Heart left ventricle (tissue), 16 donors: ENCODE data around the gene EYA4. TPM values are rescaled to one million over a fixed set of nuclear protein-coding genes. Genes with fewer than 3 reads are reported as not detected.

Source experiments
- ATAC-seq, 4 donors: fragments of 200-7000 bp; cut with Tn5 transposase; one replicate each; pipeline ENCODE4 v1.9.1; 2020 to 2022; ENCODE audit warnings: moderate library complexity in 4 of 4, mild to moderate bottlenecking in 3 of 4, moderate number of reproducible peaks in 1 of 4
- DNase-seq, 5 donors: peaks; one replicate each; pipeline ENCODE4 v3.0.0-alpha.2; 2020
- H3K27ac ChIP-seq, 12 donors: fragments of 200-600 bp; sonication (generic) in 4 of 12; one replicate each; pipeline versions ENCODE4 v1.5.0 to v1.8.0; 2016 to 2022; ENCODE audit warnings: mild to moderate bottlenecking in 2 of 12
- H3K27me3 ChIP-seq, 9 donors: fragments of 200-600 bp; sonication (generic) in 2 of 9; one replicate each; pipeline versions ENCODE4 v1.5.1 to v1.8.0; 2016 to 2022; ENCODE audit warnings: mild to moderate bottlenecking in 3 of 9
- H3K36me3 ChIP-seq, 9 donors: fragments of 200-600 bp; sonication (generic) in 2 of 9; one replicate each; pipeline versions ENCODE4 v1.5.0 to v1.8.0; 2018 to 2022; ENCODE audit warnings: mild to moderate bottlenecking in 2 of 9
- H3K4me1 ChIP-seq, 12 donors: fragments of 200-600 bp; sonication (generic) in 4 of 12; one replicate each; pipeline versions ENCODE4 v1.5.0 to v1.8.0; 2016 to 2022; ENCODE audit warnings: mild to moderate bottlenecking in 3 of 12
- H3K4me3 ChIP-seq, 12 donors: fragments of 200-600 bp; sonication (generic) in 4 of 12; one replicate each; pipeline versions ENCODE4 v1.5.0 to v1.8.0; 2017 to 2022; ENCODE audit warnings: mild to moderate bottlenecking in 9 of 12, moderate library complexity in 4 of 12
- H3K9me3 ChIP-seq, 12 donors: fragments of 200-600 bp; sonication (generic) in 4 of 12; one replicate each; pipeline versions ENCODE4 v1.5.0 to v1.8.0; 2016 to 2022; ENCODE audit warnings: mild to moderate bottlenecking in 1 of 12
- CTCF ChIP-seq, 12 donors: fragments of 200-600 bp; sonication (generic) in 4 of 12; IDR thresholded peaks; one replicate each; pipeline versions ENCODE4 v1.5.0 to v1.8.0; 2018 to 2022; ENCODE audit warnings: antibody characterized with exemption in 12 of 12, mild to moderate bottlenecking in 5 of 12
- POLR2A ChIP-seq, 2 donors: fragments of 450-650 bp; IDR thresholded peaks; one replicate each; pipeline ENCODE4 v1.6.1; 2017; ENCODE audit warnings: antibody characterized with exemption in 2 of 2, mild to moderate bottlenecking in 2 of 2, moderate library complexity in 2 of 2
- WGBS, 4 donors: extraction: QIAGEN DNeasy Blood & Tissue Kit in 2 of 4; methylation state at CpG; one replicate each; pipeline versions ENCODE4 v1.1.5 to v1.1.7; 2013 to 2018; 5-methylcytosine and 5-hydroxymethylcytosine counted together
- intact Hi-C, 10 donors: fragments of 100-400 bp; cut with DNase I; formaldehyde crosslinking; loops; one replicate each; pipeline versions ENCODE4 v1.11.1 to v1.14.2; 2022
- polyA plus RNA-seq, 2 donors: library from polyadenylated mRNA; stranded (reverse); fragments of 200-250 nt; gene quantifications; one replicate each; pipeline ENCODE4 v1.2.3, GENCODE V29; 2013
- total RNA-seq, 9 donors: library from RNA; depleted of rRNA in 2 of 9; stranded (reverse); fragments of >200 nt in 2 of 9; fragmentation: NEBNext Ultra II Directional in 3 of 9; extraction: Animal tissue kit (Norgen Biotek cat#: 25700) in 3 of 9; gene quantifications; one replicate each; pipeline versions ENCODE4 v1.1.0 to v1.2.4, GENCODE V29; 2016 to 2023
- donor health status: ischemic (EF 13 %, LVEDD 7.1; RV severe dilation, severe dysfunction).
- donor health status: healthy with polysubstance abuse.
- donor health status: DM: no; HTN: yes; CAD: no.
- donor health status: DM: no; HTN: no; CAD: no.
- donor health status: ischemic (EF 25% LVEDD 6.9; RV normal size, moderate dysfunction).
- donor health status: ischemic (EF 25% LVEDD 5.7; RV mildly dilated, moderate dysfunction).
- donor health status: healthy.
- donor health status: DM: yes; HTN: yes; CAD: no.
- donor health status: ischemic (EF 35%, LVEDD 5.7; RV mildly dilated, moderate dysfunction).
- donor health status: nonischemic (EF 11% LVEDD 7.7; RV severe dilation, severe dysfunction).
- donor health status: DM: yes; HTN: yes; CAD: no.
- donor health status: PGD.
- donor health status: ischemic (EF 29% LVEDD 5.4; RV normal size, mild dysfunction).
- donor health status: nonischemic (EF 23%, LVEDD 6.1; RV moderate dilation, normal function).

Gene EYA4
- total and polyA plus RNA-seq, 11 donors: 3.6 to 29.6 (median 21.7) TPM

DNA sequence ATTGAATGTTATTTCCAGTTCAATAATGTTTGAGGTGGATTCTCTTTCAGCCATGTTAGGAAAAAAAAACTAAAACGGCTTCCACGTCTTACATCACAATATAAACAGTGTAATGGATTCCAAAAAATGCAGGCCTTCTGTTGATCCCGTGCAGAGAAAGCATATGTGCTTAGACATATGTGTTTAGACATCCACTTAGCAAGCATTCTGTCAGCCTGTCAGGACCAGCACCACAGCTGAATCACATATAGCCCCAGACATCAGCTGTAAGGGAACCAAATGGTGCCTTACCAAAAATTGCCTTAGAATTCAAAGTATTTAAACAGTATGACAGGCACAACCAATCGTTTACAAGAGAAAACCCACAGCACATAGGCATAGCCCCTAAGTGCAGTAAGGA lies 304.9 kb downstream of the EYA4 start:
- no peak for ATAC-seq
- H3K27me3 ChIP-seq: no peaks in the 10 kb centered on the region
- no peaks in the 10 kb centered on the region for H3K36me3 ChIP-seq
- no peak for TF ChIP-seq POLR2A (IDR thresholded peaks at IDR 0.05)
- TF ChIP-seq CTCF (IDR thresholded peaks at IDR 0.05): no peak
- H3K4me1 ChIP-seq: peaks cover 0 to 2% (median 0%) of the 10 kb centered on the region in 12 donors
- intact Hi-C loops: loop anchor here in 1 of 10 donors (5.0 kb wide), 1 partner anchor 354 kb away; no protein-coding TSS in a partner anchor
- H3K4me3 ChIP-seq: no peak overlapping the region
- WGBS, 4 donors: 61 to 76% (median 64%) methylated on average over 4 of the region's 4 CpGs
- DNase-seq: no peak
- H3K9me3 ChIP-seq: no peaks in the 10 kb centered on the region
- no peak overlapping the region for H3K27ac ChIP-seq

DNA sequence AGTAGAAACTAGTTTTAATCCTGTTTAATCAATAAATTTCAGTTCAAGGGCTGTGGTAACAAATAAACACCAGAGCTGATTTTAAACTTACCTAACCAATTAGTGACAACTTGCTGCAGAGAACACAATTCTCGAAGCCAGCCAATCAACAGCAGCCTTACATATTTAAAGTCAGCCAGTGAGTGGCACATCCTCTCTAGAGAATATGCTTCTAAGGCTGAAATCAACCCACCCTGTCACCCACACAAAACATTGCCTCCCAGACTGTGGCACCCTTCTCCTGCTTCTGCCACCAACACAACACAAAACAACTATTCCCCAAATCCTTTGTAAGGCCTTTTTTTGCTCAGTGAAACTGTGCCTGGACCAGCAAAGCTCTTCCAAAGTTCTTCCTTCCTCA lies 306.0 kb downstream of the EYA4 start:
- H3K4me3 ChIP-seq: no peak overlapping the region
- intact Hi-C loops: loop anchor here in 1 of 10 donors (5.0 kb wide), 1 partner anchor 355 kb away; no protein-coding TSS in a partner anchor
- H3K36me3 ChIP-seq: no peaks in the 10 kb centered on the region
- ATAC-seq (no peak), DNase-seq (no peak)
- no peak overlapping the region for H3K27ac ChIP-seq
- no peak for TF ChIP-seq POLR2A (IDR thresholded peaks at IDR 0.05)
- no peak for TF ChIP-seq CTCF (IDR thresholded peaks at IDR 0.05)
- 74 to 80% (median 77%) methylated on average over 1 of the region's 1 CpG for WGBS, 4 donors
- H3K4me1 ChIP-seq: peaks cover 0 to 12% (median 4%) of the 10 kb centered on the region in 12 donors
- no peaks in the 10 kb centered on the region for H3K9me3 ChIP-seq
- no peaks in the 10 kb centered on the region for H3K27me3 ChIP-seq

GRCh38 chr6:133548423-133549159 lies 307.4 kb downstream of the EYA4 start:
- Histone ChIP-seq H3K9me3 (no peaks in the 10 kb centered on the region), H3K4me3 (no peak overlapping the region), H3K27me3 (no peaks in the 10 kb centered on the region), H3K36me3 (no peaks in the 10 kb centered on the region), H3K4me1 (peaks cover 0 to 16% (median 4%) of the 10 kb centered on the region in 12 donors), H3K27ac (no peak overlapping the region)
- no peak for ATAC-seq
- no peak for DNase-seq
- intact Hi-C loops: loop anchor here in 1 of 10 donors (5.0 kb wide), 1 partner anchor 356 kb away; no protein-coding TSS in a partner anchor
- 59 to 83% (median 73%) methylated on average over 4 of the region's 4 CpGs for WGBS, 4 donors
- TF ChIP-seq CTCF (IDR thresholded peaks at IDR 0.05): no peak
- no peak for TF ChIP-seq POLR2A (IDR thresholded peaks at IDR 0.05)

DNA sequence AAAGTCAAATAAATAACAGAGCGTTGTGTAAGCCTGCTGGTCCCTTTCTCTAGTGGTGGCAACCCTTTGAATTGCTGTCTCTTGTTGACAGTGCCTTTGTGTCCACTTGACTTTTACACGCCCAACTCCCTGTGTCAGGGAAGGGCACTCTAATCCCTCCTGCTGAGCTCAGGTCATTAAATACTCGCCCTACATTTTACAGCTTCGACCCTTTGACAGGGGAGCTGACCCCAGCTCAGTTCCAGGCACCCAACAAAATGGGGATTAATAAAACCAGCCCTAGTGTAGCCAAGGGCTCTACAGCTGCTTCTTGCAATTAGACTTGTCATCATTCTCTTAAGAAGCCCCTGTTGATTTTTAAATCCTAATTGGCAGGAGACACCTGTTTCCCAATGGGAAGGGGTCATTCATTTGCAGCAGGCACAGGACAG lies 308.2 kb downstream of the EYA4 start:
- H3K4me1 ChIP-seq: peaks cover 0 to 16% (median 4%) of the 10 kb centered on the region in 12 donors
- no peak overlapping the region for H3K4me3 ChIP-seq
- no peaks in the 10 kb centered on the region for H3K9me3 ChIP-seq
- H3K36me3 ChIP-seq: no peaks in the 10 kb centered on the region
- H3K27me3 ChIP-seq: no peaks in the 10 kb centered on the region
- no peak for TF ChIP-seq CTCF (IDR thresholded peaks at IDR 0.05)
- no peak for TF ChIP-seq POLR2A (IDR thresholded peaks at IDR 0.05)
- WGBS, 4 donors: 60 to 78% (median 75%) methylated on average over 4 of the region's 4 CpGs
- DNase-seq: no peak
- intact Hi-C loops: loop anchor here in 1 of 10 donors (5.0 kb wide), 1 partner anchor 357 kb away; no protein-coding TSS in a partner anchor
- ATAC-seq: no peak
- no peak overlapping the region for H3K27ac ChIP-seq
